ENCODE results near the gene AKAP9. TPM values are rescaled to one million over a fixed set of nuclear protein-coding genes. Genes with fewer than 3 reads are reported as not detected.
"Not testable (repeated sequence)": the region's sequence is repeated elsewhere in the genome, so short reads cannot be mapped to it uniquely, and the experiment has no call there.

Gene AKAP9
- total and polyA plus RNA-seq, 9 of the 15 experiments (the other 6 are each of a cell fraction or from before 2014, with no cell fraction given): 25.5 to 80.9 (median 46.3) TPM

GRCh38 chr7:91944970-91945369 is 4.3 kb downstream of the AKAP9 start:
- CTCF ChIA-PET (ENCODE audit: low intra/inter-chr PET ratio); ATAC-seq; H3K4me3 ChIP-seq; H2AFZ ChIP-seq (ENCODE audit: low read depth, low read length); H4K20me1 ChIP-seq (replicated peaks; ENCODE audit: control insufficient read depth, insufficient read depth, low read length); H3K27ac ChIP-seq (ENCODE audit: extremely low read depth, low read depth, low read length); BruUV-seq (replicated peaks); H3K4me2 ChIP-seq (ENCODE audit: insufficient read depth, low read length); DNase-seq (ENCODE audit: extremely low read depth in 1 of 4, low spot score in 3 of 4); in situ Hi-C loops (cut with MboI); H3K27me3 ChIP-seq (ENCODE audit: control insufficient read depth in 2 of 2, insufficient read depth in 2 of 2, low read length in 2 of 2); H3K36me3 ChIP-seq (ENCODE audit: control insufficient read depth, insufficient read depth, low read length); H3K9me1 ChIP-seq (ENCODE audit: control insufficient read depth, insufficient read depth, low read length); POLR2A ChIA-PET; H3K4me1 ChIP-seq (replicated peaks in 1 of 2; ENCODE audit: control insufficient read depth in 2 of 2, insufficient read depth in 2 of 2, low read length in 2 of 2); H3K9me3 ChIP-seq (replicated peaks; ENCODE audit: control insufficient read depth, insufficient read depth, low read depth, low read length); FAIRE-seq; H3K9ac ChIP-seq (ENCODE audit: insufficient read depth in 1 of 2, low read depth in 2 of 2, low read length in 2 of 2): not testable (repeated sequence)
- TF ChIP-seq ZNF121 (CRISPR knock-in tag; conservative IDR thresholded peaks at IDR 0.05) (peak; percentile 90), BCOR (IDR thresholded peaks at IDR 0.05) (peak; percentile 84), KDM1A (IDR thresholded peaks at IDR 0.05) (peak in 1 of 2 experiments; percentile 31; a peak in 1 of 4 replicates), RBM25 (IDR thresholded peaks at IDR 0.05; ENCODE audit: low read depth, low read length, severe bottlenecking) (peak; percentile 10)
- TF ChIP-seq, protein P1, sequence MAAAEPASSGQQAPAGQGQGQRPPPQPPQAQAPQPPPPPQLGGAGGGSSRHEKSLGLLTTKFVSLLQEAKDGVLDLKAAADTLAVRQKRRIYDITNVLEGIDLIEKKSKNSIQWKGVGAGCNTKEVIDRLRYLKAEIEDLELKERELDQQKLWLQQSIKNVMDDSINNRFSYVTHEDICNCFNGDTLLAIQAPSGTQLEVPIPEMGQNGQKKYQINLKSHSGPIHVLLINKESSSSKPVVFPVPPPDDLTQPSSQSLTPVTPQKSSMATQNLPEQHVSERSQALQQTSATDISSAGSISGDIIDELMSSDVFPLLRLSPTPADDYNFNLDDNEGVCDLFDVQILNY (CRISPR knock-in tag; IDR thresholded peaks at IDR 0.05): 0 out of 2 replicates have a peak, but pooled peaks have one; percentile 33
- intact Hi-C loops (cut with micrococcal nuclease): loop anchor here (5.0 to 10.0 kb wide), 2 partner anchors 63 to 470 kb away; partner anchors contain the start of gene MTERF1
- 91% methylated on average over 5 of the region's 5 CpGs for WGBS (ENCODE audit: insufficient coverage, low coverage, missing lambda C conversion rate)
- H3K79me2 ChIP-seq (ENCODE audit: control insufficient read depth, insufficient read depth, low read length): peaks cover 89% of the 10 kb centered on the region

DNA sequence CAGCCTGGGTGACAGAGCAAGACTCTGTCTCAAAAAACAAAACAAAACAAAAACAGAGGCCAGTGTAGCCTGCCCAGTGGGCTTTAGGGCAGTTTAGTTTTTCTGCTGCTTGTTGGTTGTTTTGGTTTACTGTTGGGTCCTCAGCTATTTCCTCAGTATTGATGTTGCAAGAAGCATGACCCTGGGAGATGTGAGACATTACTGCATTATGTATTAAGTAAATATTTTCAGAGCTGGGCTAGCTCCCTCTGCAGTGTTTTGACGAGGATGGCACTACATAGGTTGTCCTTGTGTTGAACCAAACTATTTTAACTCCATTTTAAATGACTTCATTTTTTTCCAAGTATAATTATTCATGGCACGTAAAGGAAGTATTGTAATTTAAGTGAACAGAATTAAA is 4.8 kb downstream of the AKAP9 start:
- ChIA-PET CTCF (ENCODE audit: low intra/inter-chr PET ratio) (no interaction called here), POLR2A (no interaction called here)
- no peak for FAIRE-seq
- no peak overlapping the region for H3K4me3 ChIP-seq
- 73% methylated on average over 2 of the region's 2 CpGs for WGBS (ENCODE audit: insufficient coverage, low coverage, missing lambda C conversion rate)
- no peaks in the 10 kb centered on the region for H3K9me1 ChIP-seq (ENCODE audit: control insufficient read depth, insufficient read depth, low read length)
- intact Hi-C loops (cut with micrococcal nuclease): loop anchor here (10.0 kb wide), 1 partner anchor 469 kb away; no protein-coding TSS in a partner anchor
- no peaks in the 10 kb centered on the region for H3K27me3 ChIP-seq (ENCODE audit: control insufficient read depth in 2 of 2, insufficient read depth in 2 of 2, low read length in 2 of 2)
- no peak overlapping the region for H2AFZ ChIP-seq (ENCODE audit: low read depth, low read length)
- BruUV-seq (replicated peaks): no TSS peak
- H3K4me2 ChIP-seq (ENCODE audit: insufficient read depth, low read length): no peak overlapping the region
- H3K27ac ChIP-seq (ENCODE audit: extremely low read depth, low read depth, low read length): no peak overlapping the region
- H3K36me3 ChIP-seq (ENCODE audit: control insufficient read depth, insufficient read depth, low read length): peaks cover 7% of the 10 kb centered on the region; the same call in 2 of the 3 replicates
- no peak overlapping the region for H3K9ac ChIP-seq (ENCODE audit: insufficient read depth in 1 of 2, low read depth in 2 of 2, low read length in 2 of 2)
- in situ Hi-C loops (cut with MboI): no loop called here
- 0 out of 2 replicates have a peak, but pooled peaks cover 4% of the 10 kb centered on the region for H4K20me1 ChIP-seq (replicated peaks; ENCODE audit: control insufficient read depth, insufficient read depth, low read length)
- H3K9me3 ChIP-seq (replicated peaks; ENCODE audit: control insufficient read depth, insufficient read depth, low read depth, low read length): no peaks in the 10 kb centered on the region
- peaks cover 5 to 10% of the 10 kb centered on the region in 2 experiments; a peak in 2 of 5 replicates for H3K4me1 ChIP-seq (replicated peaks in 1 of 2; ENCODE audit: control insufficient read depth in 2 of 2, insufficient read depth in 2 of 2, low read length in 2 of 2)
- peaks cover 88% of the 10 kb centered on the region for H3K79me2 ChIP-seq (ENCODE audit: control insufficient read depth, insufficient read depth, low read length)
- ATAC-seq: no peak
- no peak for DNase-seq (ENCODE audit: extremely low read depth in 1 of 4, low spot score in 3 of 4)
- TF ChIP-seq, protein P1 (CRISPR knock-in tag; IDR thresholded peaks at IDR 0.05): 0 out of 2 replicates have a peak, but pooled peaks have one; percentile 4
- TF ChIP-seq RFX1 (IDR thresholded peaks at IDR 0.05): no peak
- TF ChIP-seq CEBPB (tag; IDR thresholded peaks at IDR 0.05): peak; percentile 43; the same call in 1 of the 2 replicates
- TF ChIP-seq, protein P2, sequence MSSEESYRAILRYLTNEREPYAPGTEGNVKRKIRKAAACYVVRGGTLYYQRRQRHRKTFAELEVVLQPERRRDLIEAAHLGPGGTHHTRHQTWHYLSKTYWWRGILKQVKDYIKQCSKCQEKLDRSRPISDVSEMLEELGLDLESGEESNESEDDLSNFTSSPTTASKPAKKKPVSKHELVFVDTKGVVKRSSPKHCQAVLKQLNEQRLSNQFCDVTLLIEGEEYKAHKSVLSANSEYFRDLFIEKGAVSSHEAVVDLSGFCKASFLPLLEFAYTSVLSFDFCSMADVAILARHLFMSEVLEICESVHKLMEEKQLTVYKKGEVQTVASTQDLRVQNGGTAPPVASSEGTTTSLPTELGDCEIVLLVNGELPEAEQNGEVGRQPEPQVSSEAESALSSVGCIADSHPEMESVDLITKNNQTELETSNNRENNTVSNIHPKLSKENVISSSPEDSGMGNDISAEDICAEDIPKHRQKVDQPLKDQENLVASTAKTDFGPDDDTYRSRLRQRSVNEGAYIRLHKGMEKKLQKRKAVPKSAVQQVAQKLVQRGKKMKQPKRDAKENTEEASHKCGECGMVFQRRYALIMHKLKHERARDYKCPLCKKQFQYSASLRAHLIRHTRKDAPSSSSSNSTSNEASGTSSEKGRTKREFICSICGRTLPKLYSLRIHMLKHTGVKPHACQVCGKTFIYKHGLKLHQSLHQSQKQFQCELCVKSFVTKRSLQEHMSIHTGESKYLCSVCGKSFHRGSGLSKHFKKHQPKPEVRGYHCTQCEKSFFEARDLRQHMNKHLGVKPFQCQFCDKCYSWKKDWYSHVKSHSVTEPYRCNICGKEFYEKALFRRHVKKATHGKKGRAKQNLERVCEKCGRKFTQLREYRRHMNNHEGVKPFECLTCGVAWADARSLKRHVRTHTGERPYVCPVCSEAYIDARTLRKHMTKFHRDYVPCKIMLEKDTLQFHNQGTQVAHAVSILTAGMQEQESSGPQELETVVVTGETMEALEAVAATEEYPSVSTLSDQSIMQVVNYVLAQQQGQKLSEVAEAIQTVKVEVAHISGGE (CRISPR knock-in tag; IDR thresholded peaks at IDR 0.05): no peak
